Heart left ventricle (tissue), 13 donors: Measurements from ENCODE around the gene ATF7IP.

Source experiments
- CTCF ChIP-seq, 12 donors: fragments of 200-600 bp; sonication (generic) in 4 of 12; IDR thresholded peaks; one replicate each; pipeline versions ENCODE4 v1.5.0 to v1.8.0; 2018 to 2022; ENCODE audit warnings: antibody characterized with exemption in 12 of 12, mild to moderate bottlenecking in 5 of 12
- POLR2A ChIP-seq, 2 donors: fragments of 450-650 bp; IDR thresholded peaks; one replicate each; pipeline ENCODE4 v1.6.1; 2017; ENCODE audit warnings: antibody characterized with exemption in 2 of 2, mild to moderate bottlenecking in 2 of 2, moderate library complexity in 2 of 2
- donor health status: ischemic (EF 13 %, LVEDD 7.1; RV severe dilation, severe dysfunction).
- donor health status: DM: no; HTN: yes; CAD: no.
- donor health status: DM: no; HTN: no; CAD: no.
- donor health status: ischemic (EF 25% LVEDD 6.9; RV normal size, moderate dysfunction).
- donor health status: ischemic (EF 25% LVEDD 5.7; RV mildly dilated, moderate dysfunction).
- donor health status: ischemic (EF 35%, LVEDD 5.7; RV mildly dilated, moderate dysfunction).
- donor health status: nonischemic (EF 11% LVEDD 7.7; RV severe dilation, severe dysfunction).
- donor health status: DM: yes; HTN: yes; CAD: no.
- donor health status: PGD.
- donor health status: ischemic (EF 29% LVEDD 5.4; RV normal size, mild dysfunction).
- donor health status: nonischemic (EF 23%, LVEDD 6.1; RV moderate dilation, normal function).

GRCh38 chr12:14479004-14479403, 113.5 kb downstream of the ATF7IP start:
- TF ChIP-seq POLR2A (IDR thresholded peaks at IDR 0.05) (no peak), CTCF (IDR thresholded peaks at IDR 0.05) (no peak)
